H9 (cell line): ENCODE measurements around the gene RPL23. TPM values are rescaled to one million over a fixed set of nuclear protein-coding genes. Genes with fewer than 3 reads are reported as not detected.

Experiments used
- DNase-seq: peaks from one replicate; pipeline ENCODE4 v3.0.0-alpha.2; 2017
- H2AFZ ChIP-seq: one replicate; pipeline ENCODE4 v1.6.1; 2013; ENCODE audit warnings: mild to moderate bottlenecking, low read length, control low read depth, moderate library complexity
- H2AK5ac ChIP-seq: 2 replicates; pipeline ENCODE4 v1.6.1; 2013; ENCODE audit warnings: low read length, control low read depth, mixed read lengths; ENCODE audit not compliant: insufficient read length
- H2BK120ac ChIP-seq: one replicate; pipeline ENCODE4 v1.6.1; 2013; ENCODE audit warnings: low read depth, mild to moderate bottlenecking, low read length, control low read depth, inconsistent platforms; ENCODE audit not compliant: poor library complexity, severe bottlenecking
- H2BK12ac ChIP-seq: 2 replicates; pipeline ENCODE4 v1.6.1; 2013; ENCODE audit warnings: low read length, control low read depth, mixed read lengths, low read depth; ENCODE audit not compliant: insufficient read length
- H2BK15ac ChIP-seq: 2 replicates; pipeline ENCODE4 v1.6.1; 2013; ENCODE audit warnings: low read depth, low read length, control low read depth
- H2BK20ac ChIP-seq: one replicate; pipeline ENCODE4 v1.6.1; 2013; ENCODE audit warnings: low read depth, mild to moderate bottlenecking, low read length, control low read depth, inconsistent platforms; ENCODE audit not compliant: poor library complexity, severe bottlenecking
- H2BK5ac ChIP-seq: 2 replicates; pipeline ENCODE4 v1.6.1; 2013; ENCODE audit warnings: low read length, control low read depth, mixed read lengths; ENCODE audit not compliant: insufficient read length
- H3K14ac ChIP-seq: 2 replicates; pipeline ENCODE4 v1.6.1; 2013; ENCODE audit warnings: low read length, control low read depth; ENCODE audit not compliant: insufficient read depth
- H3K18ac ChIP-seq: 2 replicates; pipeline ENCODE4 v1.6.1; 2013; ENCODE audit warnings: low read depth, mild to moderate bottlenecking, mixed read lengths, low read length, control low read depth; ENCODE audit not compliant: insufficient read length
- H3K23ac ChIP-seq: 2 replicates; pipeline ENCODE4 v1.6.1; 2013; ENCODE audit warnings: low read length, control low read depth, mixed read lengths, low read depth; ENCODE audit not compliant: insufficient read length
- H3K23me2 ChIP-seq: 2 replicates; pipeline ENCODE4 v1.6.1; 2013; ENCODE audit warnings: low read depth, mild to moderate bottlenecking, mixed read lengths, low read length, control low read depth; ENCODE audit not compliant: insufficient read length, poor library complexity, severe bottlenecking
- H3K27ac ChIP-seq: 2 replicates; pipeline ENCODE4 v1.5.1; 2013; ENCODE audit warnings: low read length, control low read depth, mixed read lengths, low read depth; ENCODE audit not compliant: insufficient read length
- H3K27me3 ChIP-seq: 2 replicates; pipeline ENCODE4 v1.6.1; 2013; ENCODE audit warnings: low read length, control low read depth, inconsistent platforms; ENCODE audit not compliant: insufficient read depth
- H3K4ac ChIP-seq: 2 replicates; pipeline ENCODE4 v1.6.1; 2013; ENCODE audit warnings: low read depth, mild to moderate bottlenecking, control low read depth, inconsistent platforms, low read length, moderate library complexity
- H3K4me1 ChIP-seq: 2 replicates; pipeline ENCODE4 v1.6.1; 2013; ENCODE audit warnings: low read length, control low read depth, inconsistent platforms; ENCODE audit not compliant: insufficient read depth
- H3K4me2 ChIP-seq: 2 replicates; pipeline ENCODE4 v1.6.1; 2013; ENCODE audit warnings: low read length, control low read depth, mixed read lengths; ENCODE audit not compliant: insufficient read length, insufficient read depth
- H3K56ac ChIP-seq: 2 replicates; pipeline ENCODE4 v1.6.1; 2013; ENCODE audit warnings: low read depth, mild to moderate bottlenecking, mixed read lengths, low read length, control low read depth; ENCODE audit not compliant: insufficient read length
- H3K79me1 ChIP-seq: 2 replicates; pipeline ENCODE4 v1.6.1; 2013; ENCODE audit warnings: low read depth, mild to moderate bottlenecking, moderate library complexity, low read length, control low read depth, inconsistent platforms; ENCODE audit not compliant: insufficient read depth, poor library complexity, severe bottlenecking
- H3K79me2 ChIP-seq: 2 replicates; pipeline ENCODE4 v1.6.1; 2013; ENCODE audit warnings: low read length, control low read depth, inconsistent platforms; ENCODE audit not compliant: insufficient read depth
- H3K9ac ChIP-seq: 2 replicates; pipeline ENCODE4 v1.6.1; 2013; ENCODE audit warnings: low read length, control low read depth, mixed read lengths; ENCODE audit not compliant: insufficient read length; ENCODE audit errors: extremely low read depth
- H3K9me3 ChIP-seq: one replicate; pipeline ENCODE4 v1.6.1; 2013; ENCODE audit warnings: low read depth, low read length, inconsistent platforms; ENCODE audit not compliant: control insufficient read depth
- H3T11ph ChIP-seq: one replicate; pipeline ENCODE4 v1.6.1; 2013; ENCODE audit warnings: mild to moderate bottlenecking, low read length, control low read depth, inconsistent platforms
- H4K20me1 ChIP-seq: one replicate; pipeline ENCODE4 v1.6.1; 2013; ENCODE audit not compliant: control insufficient read depth, insufficient read length, insufficient read depth
- H4K5ac ChIP-seq: 2 replicates; pipeline ENCODE4 v1.6.1; 2013; ENCODE audit warnings: low read depth, mild to moderate bottlenecking, mixed read lengths, low read length, control low read depth; ENCODE audit not compliant: insufficient read length
- H4K8ac ChIP-seq: replicated peaks from 2 replicates; pipeline ENCODE4 v1.6.1; 2013; ENCODE audit warnings: low read length, control low read depth, mixed read lengths, low read depth; ENCODE audit not compliant: insufficient read length
- H4K91ac ChIP-seq: 2 replicates; pipeline ENCODE4 v1.6.1; 2013; ENCODE audit warnings: low read depth, mild to moderate bottlenecking, moderate library complexity, mixed read lengths, low read length, control low read depth; ENCODE audit not compliant: insufficient read length
- H3K27ac Mint-ChIP-seq, 3 experiments: 2 replicates in 2 of 3; 3 replicates in 1 of 3; pipeline ENCODE4 v1.8.0; 2020 to 2021; ENCODE audit warnings: mixed read lengths in 3 of 3, mild to moderate bottlenecking in 1 of 3, moderate library complexity in 1 of 3
- H3K27me3 Mint-ChIP-seq: 2 replicates; pipeline ENCODE4 v1.8.0; 2021; ENCODE audit warnings: low read depth, mild to moderate bottlenecking, moderate library complexity, mixed read lengths
- H3K36me3 Mint-ChIP-seq, 3 experiments: 2 replicates in 2 of 3; 3 replicates in 1 of 3; pipeline ENCODE4 v1.8.0; 2020 to 2021; ENCODE audit warnings: low read depth in 3 of 3, mixed read lengths in 3 of 3; ENCODE audit not compliant: insufficient read depth in 1 of 3
- H3K4me1 Mint-ChIP-seq, 2 experiments: 2 replicates each; pipeline ENCODE4 v1.8.0; 2020; ENCODE audit warnings: mixed read lengths in 2 of 2
- H3K4me3 Mint-ChIP-seq, 2 experiments: 2 replicates in 1 of 2; 3 replicates in 1 of 2; pipeline ENCODE4 v1.8.0; 2020 to 2021; ENCODE audit warnings: mild to moderate bottlenecking in 2 of 2, mixed read lengths in 2 of 2, moderate library complexity in 1 of 2
- H3K9me3 Mint-ChIP-seq, 2 experiments: 2 replicates in 1 of 2; 3 replicates in 1 of 2; pipeline ENCODE4 v1.8.0; 2020; ENCODE audit warnings: mild to moderate bottlenecking in 2 of 2, mixed read lengths in 2 of 2, moderate library complexity in 1 of 2
- WGBS: extraction: QIAGEN DNeasy Blood & Tissue Kit; methylation state at CpG from one replicate; pipeline ENCODE4 v1.1.7; 2013; ENCODE audit warnings: missing lambda C conversion rate, low lambda C conversion rate, mixed read lengths; ENCODE audit not compliant: insufficient read length; ENCODE audit errors: extremely low coverage; 5-methylcytosine and 5-hydroxymethylcytosine counted together
- total RNA-seq: library from RNA; stranded (reverse); gene quantifications from 2 replicates; pipeline ENCODE4 v1.2.1, GENCODE V29; 2021
- TF ChIP-seq, protein P1 (sequence below): fragments of 200-600 bp; sonication (generic); conservative IDR thresholded peaks from 3 replicates; pipeline ENCODE4 v1.8.0; 2021; ENCODE audit warnings: antibody characterized with exemption, mild to moderate bottlenecking

The RPL23 gene
- total RNA-seq, 1 experiment from 2014 or later, result 2,084 TPM

GRCh38 chr17:38851434-38851833, 2.1 kb downstream of the RPL23 start:
- no CpG with 5 or more reads among the region's 2 CpGs for WGBS

More at GRCh38 chr17:38851434-38851833, 2.1 kb downstream of the RPL23 start:
- Histone ChIP-seq H3K9me3 (no peaks in the 10 kb centered on the region), H3K79me1 (peaks cover 9% of the 10 kb centered on the region), H4K5ac (no peak overlapping the region), H2BK15ac (no peak overlapping the region), H3K56ac (no peak overlapping the region), H4K20me1 (no peaks in the 10 kb centered on the region), H3K4me2 (peak overlapping the region; percentile 66), H4K8ac (no peak overlapping the region), H4K91ac (no peak overlapping the region), H3K23me2 (peaks cover 12% of the 10 kb centered on the region), H2AK5ac (no peak overlapping the region), H3K79me2 (peaks cover 22% of the 10 kb centered on the region), H3T11ph (no peak overlapping the region), H3K4ac (no peak overlapping the region), H3K4me1 (0 out of 2 replicates have a peak, but pooled peaks cover 2% of the 10 kb centered on the region), H2BK5ac (no peak overlapping the region), H2BK20ac (no peak overlapping the region), H3K23ac (no peak overlapping the region), H3K9ac (peak overlapping the region; percentile 98), H3K27ac (no peak overlapping the region), H2BK12ac (no peak overlapping the region), H2AFZ (no peak overlapping the region), H2BK120ac (no peak overlapping the region), H3K14ac (no peak overlapping the region), H3K27me3 (no peaks in the 10 kb centered on the region), H3K18ac (no peak overlapping the region)
- H3K4me1 Mint-ChIP-seq, result peaks cover 18 to 26% of the 10 kb centered on the region in 2 experiments
- peaks cover 3 to 4% of the 10 kb centered on the region in 2 experiments; a peak in 1 of 5 replicates for H3K9me3 Mint-ChIP-seq
- no peak for DNase-seq
- H3K4me3 Mint-ChIP-seq, result peak overlapping the region; percentile 99 to 100
- peaks cover 62 to 66% (median 63%) of the 10 kb centered on the region in 3 experiments for H3K36me3 Mint-ChIP-seq
- H3K27me3 Mint-ChIP-seq, result no peaks in the 10 kb centered on the region; the same call in 1 of the 2 replicates
- TF ChIP-seq, protein P1, sequence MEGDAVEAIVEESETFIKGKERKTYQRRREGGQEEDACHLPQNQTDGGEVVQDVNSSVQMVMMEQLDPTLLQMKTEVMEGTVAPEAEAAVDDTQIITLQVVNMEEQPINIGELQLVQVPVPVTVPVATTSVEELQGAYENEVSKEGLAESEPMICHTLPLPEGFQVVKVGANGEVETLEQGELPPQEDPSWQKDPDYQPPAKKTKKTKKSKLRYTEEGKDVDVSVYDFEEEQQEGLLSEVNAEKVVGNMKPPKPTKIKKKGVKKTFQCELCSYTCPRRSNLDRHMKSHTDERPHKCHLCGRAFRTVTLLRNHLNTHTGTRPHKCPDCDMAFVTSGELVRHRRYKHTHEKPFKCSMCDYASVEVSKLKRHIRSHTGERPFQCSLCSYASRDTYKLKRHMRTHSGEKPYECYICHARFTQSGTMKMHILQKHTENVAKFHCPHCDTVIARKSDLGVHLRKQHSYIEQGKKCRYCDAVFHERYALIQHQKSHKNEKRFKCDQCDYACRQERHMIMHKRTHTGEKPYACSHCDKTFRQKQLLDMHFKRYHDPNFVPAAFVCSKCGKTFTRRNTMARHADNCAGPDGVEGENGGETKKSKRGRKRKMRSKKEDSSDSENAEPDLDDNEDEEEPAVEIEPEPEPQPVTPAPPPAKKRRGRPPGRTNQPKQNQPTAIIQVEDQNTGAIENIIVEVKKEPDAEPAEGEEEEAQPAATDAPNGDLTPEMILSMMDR, result no peak
- H3K27ac Mint-ChIP-seq, result peak overlapping the region in 2 of 3 experiments; percentile 44 to 80; a peak in 3 of 7 replicates
